Measurements from ENCODE around the gene MAVS.
"Not testable (repeated sequence)": the region's sequence is repeated elsewhere in the genome, so short reads cannot be mapped to it uniquely, and the experiment has no call there.

The MAVS gene

DNA sequence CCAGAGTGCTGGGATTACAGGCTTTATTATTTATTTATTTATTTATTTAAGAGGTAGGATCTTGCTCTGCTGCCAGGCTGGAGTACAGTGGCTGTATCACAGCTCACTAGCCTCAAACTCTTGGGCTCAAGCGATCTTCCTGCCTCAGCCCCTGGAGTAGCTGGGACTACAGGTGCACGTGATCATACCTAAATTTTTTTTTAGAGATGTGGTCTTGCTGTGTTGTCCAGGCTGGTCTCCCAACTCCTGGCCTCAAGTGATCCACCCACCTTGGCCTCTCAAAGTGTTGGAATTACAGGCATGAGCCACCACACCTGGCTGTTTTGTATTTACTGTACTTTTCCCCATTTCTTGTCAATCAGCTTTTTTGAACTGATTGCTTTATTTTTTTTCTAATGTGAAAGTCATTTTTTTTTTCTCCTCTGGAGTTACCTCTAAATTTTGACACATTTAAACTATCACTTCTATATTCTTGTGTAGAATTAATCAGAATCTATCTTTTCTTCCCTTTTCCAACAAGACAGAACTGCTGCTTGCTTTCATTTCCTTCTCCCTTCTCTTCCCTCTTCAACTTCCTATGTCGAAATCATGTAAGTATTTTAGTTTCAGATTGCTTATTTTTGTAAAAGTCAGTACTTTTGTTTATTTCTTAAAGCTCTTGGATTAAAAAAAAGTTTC lies 54.5 kb downstream of the MAVS start:
- Mint-ChIP-seq H3K4me1 (peaks cover 83% of the 10 kb centered on the region), H3K4me3 (peak overlapping the region; percentile 6 to 52), H3K27ac (peak overlapping the region in 1 of 2 donors; percentile 63), H3K9me3 (no peaks in the 10 kb centered on the region), H3K27me3 (no peaks in the 10 kb centered on the region)
- DNase-seq (no peak), ATAC-seq (no peak)

GRCh38 chr20:3901706-3902440 lies 55.2 kb downstream of the MAVS start:
- ATAC-seq: no peak
- H3K9me3 Mint-ChIP-seq: no peaks in the 10 kb centered on the region
- no peak for DNase-seq
- peak overlapping the region in 1 of 2 donors; percentile 86 for H3K27ac Mint-ChIP-seq
- peak overlapping the region; percentile 27 to 52 for H3K4me3 Mint-ChIP-seq
- no peaks in the 10 kb centered on the region for H3K27me3 Mint-ChIP-seq
- peaks cover 84% of the 10 kb centered on the region for H3K4me1 Mint-ChIP-seq

DNA sequence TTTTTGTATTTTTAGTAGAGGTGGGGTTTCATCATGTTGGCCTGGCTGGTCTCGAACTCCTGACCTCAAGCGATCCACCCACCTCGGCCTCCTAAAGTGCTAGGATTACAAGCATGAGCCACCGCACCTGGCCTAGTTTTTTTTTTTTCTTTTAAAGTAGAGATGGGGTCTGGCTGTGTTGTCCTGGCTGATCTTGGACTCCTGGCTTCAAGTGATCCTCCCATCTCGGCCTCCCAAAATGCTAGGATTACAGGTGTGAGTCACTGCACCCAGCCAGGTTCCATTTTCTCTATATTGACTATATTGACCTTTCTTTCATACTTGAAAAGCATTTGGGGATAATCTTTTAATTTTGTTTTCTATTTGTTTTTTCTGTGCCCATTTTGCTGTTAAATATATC lies 55.8 kb downstream of the MAVS start:
- H3K9me3 Mint-ChIP-seq: no peaks in the 10 kb centered on the region
- H3K27me3 Mint-ChIP-seq: no peaks in the 10 kb centered on the region
- peak overlapping the region in 1 of 2 donors; percentile 19 for H3K27ac Mint-ChIP-seq
- peaks cover 84% of the 10 kb centered on the region for H3K4me1 Mint-ChIP-seq
- ATAC-seq: no peak
- no peak overlapping the region for H3K4me3 Mint-ChIP-seq
- no peak for DNase-seq

- DNase-seq (no peak), ATAC-seq (no peak)
- peak overlapping the region in 1 of 2 donors; percentile 0 for H3K4me3 Mint-ChIP-seq
- no peaks in the 10 kb centered on the region for H3K27me3 Mint-ChIP-seq
- H3K9me3 Mint-ChIP-seq: no peaks in the 10 kb centered on the region
- H3K4me1 Mint-ChIP-seq: peaks cover 86% of the 10 kb centered on the region
- H3K27ac Mint-ChIP-seq: no peak overlapping the region
These were observed 57.6 kb downstream of the MAVS start for GRCh38 chr20:3904224-3904623.

DNA sequence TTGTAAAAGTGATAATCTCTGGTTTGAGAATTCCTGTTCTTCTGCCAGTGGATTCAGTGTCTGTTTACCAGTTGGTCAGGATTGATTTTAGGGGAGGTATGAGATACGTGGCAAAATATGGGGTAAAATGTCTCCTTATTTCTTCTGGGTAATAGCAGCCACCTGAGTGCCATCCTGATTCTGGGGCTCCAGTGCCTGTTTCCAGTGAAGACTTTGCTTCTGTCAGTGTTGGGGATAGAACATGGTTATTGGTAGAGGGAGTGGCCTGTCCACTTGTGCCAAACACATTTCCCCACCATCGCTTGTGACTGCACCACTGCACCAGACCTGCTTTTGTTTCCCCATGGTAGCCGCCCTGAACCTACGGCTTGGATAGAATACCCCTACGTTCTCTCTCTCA lies 58.2 kb downstream of the MAVS start:
- DNase-seq (no peak), ATAC-seq (no peak)
- H3K4me1 Mint-ChIP-seq: peaks cover 79% of the 10 kb centered on the region
- H3K27me3 Mint-ChIP-seq: no peaks in the 10 kb centered on the region
- H3K27ac Mint-ChIP-seq: no peak overlapping the region
- no peaks in the 10 kb centered on the region for H3K9me3 Mint-ChIP-seq
- H3K4me3 Mint-ChIP-seq: peak overlapping the region in 1 of 2 donors; percentile 0

- Mint-ChIP-seq H3K4me1 (peaks cover 58% of the 10 kb centered on the region), H3K4me3 (peak overlapping the region; percentile 69 to 74), H3K27ac (peak overlapping the region; percentile 87 to 89)
- H3K9me3 Mint-ChIP-seq, H3K27me3 Mint-ChIP-seq: not testable (repeated sequence)
- DNase-seq (peak; percentile 43 to 75), ATAC-seq (peak; percentile 98)
These were observed 60.4 kb downstream of the MAVS start for GRCh38 chr20:3906744-3907721.

DNA sequence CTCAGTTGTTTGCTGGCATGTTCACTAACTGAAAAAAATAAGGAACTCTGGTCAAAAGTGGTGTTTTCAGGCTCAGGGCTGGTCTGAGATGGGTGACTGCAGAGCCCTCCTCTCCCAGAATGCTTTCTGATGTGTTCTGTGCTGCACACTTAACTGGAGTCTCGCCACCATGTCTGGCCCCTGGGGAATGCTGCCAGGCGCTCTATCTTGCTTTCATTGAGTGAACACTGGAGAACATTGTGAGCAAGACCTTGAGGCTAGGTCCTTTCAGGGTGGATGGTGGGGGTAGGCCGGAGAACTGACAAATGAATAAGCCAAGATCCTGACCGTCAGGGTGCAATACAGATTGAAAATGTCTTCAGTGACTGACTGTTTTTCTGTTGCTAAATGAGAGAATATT lies 62.0 kb downstream of the MAVS start:
- peak overlapping the region in 1 of 2 donors; percentile 77 for H3K27ac Mint-ChIP-seq
- no peaks in the 10 kb centered on the region for H3K9me3 Mint-ChIP-seq
- ATAC-seq: no peak
- no peak overlapping the region for H3K4me3 Mint-ChIP-seq
- DNase-seq: no peak
- H3K27me3 Mint-ChIP-seq: no peaks in the 10 kb centered on the region
- H3K4me1 Mint-ChIP-seq: peaks cover 49% of the 10 kb centered on the region

GRCh38 chr20:3909952-3910366 lies 63.3 kb downstream of the MAVS start:
- no peak overlapping the region for H3K4me3 Mint-ChIP-seq
- H3K4me1 Mint-ChIP-seq: peaks cover 51% of the 10 kb centered on the region
- no peaks in the 10 kb centered on the region for H3K27me3 Mint-ChIP-seq
- H3K9me3 Mint-ChIP-seq: no peaks in the 10 kb centered on the region
- ATAC-seq: no peak
- DNase-seq: no peak
- H3K27ac Mint-ChIP-seq: peak overlapping the region in 1 of 2 donors; percentile 48

DNA sequence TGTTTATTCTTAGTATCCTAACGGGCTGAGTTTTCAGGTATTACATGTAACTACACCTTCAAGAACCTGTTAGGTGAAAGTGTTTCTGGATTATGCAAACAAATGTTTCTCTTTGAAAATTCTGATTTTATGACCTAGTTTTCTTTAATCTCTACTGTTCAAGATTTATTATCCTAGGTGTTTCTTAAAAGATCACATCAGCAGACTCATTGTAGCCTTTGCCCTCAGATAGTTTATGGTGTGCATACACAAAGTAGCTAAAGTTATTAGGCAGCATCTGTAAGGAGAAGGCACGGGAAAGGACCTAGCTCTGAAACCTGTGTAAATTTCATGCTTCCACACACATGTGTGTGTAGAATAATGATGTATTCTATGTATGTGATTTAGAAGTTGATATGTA lies 64.2 kb downstream of the MAVS start:
- no peak overlapping the region for H3K27ac Mint-ChIP-seq
- ATAC-seq: no peak
- H3K4me1 Mint-ChIP-seq: peaks cover 52% of the 10 kb centered on the region

GRCh38 chr20:3911956-3912355 lies 65.3 kb downstream of the MAVS start:
- H3K27me3 Mint-ChIP-seq: no peaks in the 10 kb centered on the region
- H3K4me1 Mint-ChIP-seq: peaks cover 48% of the 10 kb centered on the region
- ATAC-seq: no peak
- no peak overlapping the region for H3K4me3 Mint-ChIP-seq
- peak overlapping the region in 1 of 2 donors; percentile 12 for H3K27ac Mint-ChIP-seq
- DNase-seq: no peak
- H3K9me3 Mint-ChIP-seq: no peaks in the 10 kb centered on the region

More for the DNA sequence above, 64.2 kb downstream of the MAVS start:
- Mint-ChIP-seq H3K9me3 (no peaks in the 10 kb centered on the region), H3K27me3 (no peaks in the 10 kb centered on the region), H3K4me3 (no peak overlapping the region)
- no peak for DNase-seq

DNA sequence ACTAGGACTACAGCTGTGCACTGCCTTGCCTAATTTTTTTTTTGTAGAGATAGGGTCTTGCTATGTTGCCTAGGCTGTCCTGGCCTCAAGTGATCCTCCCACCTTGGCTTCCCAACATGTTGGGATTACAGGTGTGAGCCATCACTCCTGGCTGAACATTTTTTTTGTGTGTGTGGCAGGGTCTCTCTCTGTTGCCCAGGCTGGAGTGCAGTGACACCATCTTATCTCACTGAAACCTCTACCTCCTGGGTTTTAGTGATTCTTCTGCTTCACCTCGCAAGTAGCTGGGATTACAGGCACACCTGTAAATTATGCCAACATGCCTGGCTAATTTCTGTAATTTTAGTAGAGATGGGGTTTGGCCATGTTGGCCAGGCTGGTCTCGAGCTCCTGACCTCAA lies 67.8 kb downstream of the MAVS start:
- no peaks in the 10 kb centered on the region for H3K27me3 Mint-ChIP-seq
- ATAC-seq: no peak
- no peak overlapping the region for H3K4me3 Mint-ChIP-seq
- peaks cover 34% of the 10 kb centered on the region for H3K4me1 Mint-ChIP-seq
- H3K9me3 Mint-ChIP-seq: no peaks in the 10 kb centered on the region
- DNase-seq: no peak
- H3K27ac Mint-ChIP-seq: peak overlapping the region; percentile 28 to 85

- no peak for DNase-seq
- H3K27ac Mint-ChIP-seq: no peak overlapping the region
- ATAC-seq: no peak
- no peaks in the 10 kb centered on the region for H3K27me3 Mint-ChIP-seq
- H3K4me3 Mint-ChIP-seq: peak overlapping the region in 1 of 2 donors; percentile 12
- no peaks in the 10 kb centered on the region for H3K9me3 Mint-ChIP-seq
- peaks cover 34% of the 10 kb centered on the region for H3K4me1 Mint-ChIP-seq
These were observed 69.1 kb downstream of the MAVS start for GRCh38 chr20:3915691-3916090.

DNA sequence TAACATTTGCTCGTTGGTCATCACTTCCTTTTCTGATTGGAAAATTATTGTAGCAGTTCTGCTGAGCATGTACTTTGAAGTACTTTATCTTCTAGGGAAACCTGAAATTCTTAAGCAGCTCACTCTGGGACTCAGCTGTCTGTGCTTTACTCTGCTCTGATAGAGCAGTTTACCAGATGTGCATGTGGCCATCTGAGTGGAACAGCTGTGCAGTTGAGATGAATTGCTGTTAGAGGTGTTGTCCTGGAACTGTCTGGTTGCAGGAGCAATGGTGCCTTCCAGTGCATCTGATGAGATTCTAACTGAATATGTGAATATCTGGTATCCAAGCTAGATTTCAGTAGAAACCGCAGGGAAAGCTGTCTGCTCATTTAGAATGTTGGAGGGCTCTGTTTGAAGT lies 69.7 kb downstream of the MAVS start:
- no peaks in the 10 kb centered on the region for H3K27me3 Mint-ChIP-seq
- no peak overlapping the region for H3K4me3 Mint-ChIP-seq
- H3K27ac Mint-ChIP-seq: no peak overlapping the region
- ATAC-seq (no peak), DNase-seq (no peak)
- no peaks in the 10 kb centered on the region for H3K9me3 Mint-ChIP-seq
- peaks cover 34% of the 10 kb centered on the region for H3K4me1 Mint-ChIP-seq

DNA sequence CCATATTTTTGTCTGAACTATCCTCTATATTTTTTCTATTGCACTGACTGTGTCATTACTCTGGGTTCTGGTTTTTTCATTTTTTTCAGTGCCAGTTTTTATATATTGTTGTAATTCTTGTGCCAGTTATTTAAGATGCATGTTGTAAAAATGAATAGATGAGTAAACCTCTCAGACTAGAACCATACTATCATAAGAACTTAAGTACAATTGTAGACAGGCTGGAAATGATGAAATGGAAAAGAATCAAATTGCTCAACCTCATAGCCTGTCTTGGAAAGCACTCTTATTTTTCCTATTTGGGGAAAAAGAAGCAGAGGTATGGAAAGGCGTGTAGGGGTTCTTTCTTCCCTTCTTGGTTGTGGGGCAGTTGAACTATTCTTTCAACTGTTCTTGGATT lies 72.7 kb downstream of the MAVS start:
- Mint-ChIP-seq H3K9me3 (no peaks in the 10 kb centered on the region), H3K27ac (no peak overlapping the region), H3K4me3 (no peak overlapping the region), H3K4me1 (peaks cover 50% of the 10 kb centered on the region), H3K27me3 (no peaks in the 10 kb centered on the region)
- DNase-seq (no peak), ATAC-seq (no peak)

GRCh38 chr20:3922223-3922982 lies 75.8 kb downstream of the MAVS start:
- Mint-ChIP-seq H3K27ac (peak overlapping the region; percentile 92 to 95), H3K9me3 (no peaks in the 10 kb centered on the region), H3K4me1 (peaks cover 54% of the 10 kb centered on the region), H3K4me3 (no peak overlapping the region), H3K27me3 (no peaks in the 10 kb centered on the region)
- DNase-seq: no peak
- no peak for ATAC-seq
